HepG2 (cell line): Measurements from ENCODE around the gene MORN1. TPM values are rescaled to one million over a fixed set of nuclear protein-coding genes. Genes with fewer than 3 reads are reported as not detected.

Experiments
- ATAC-seq: fragments of 200-7000 bp; cut with Tn5 transposase; 3 replicates; pipeline ENCODE4 v1.9.1; 2020; ENCODE audit warnings: mild to moderate bottlenecking, moderate library complexity
- BruUV-seq: library from RNA; stranded (reverse); fragments of 400-500 nt; replicated peaks from 2 replicates; lab custom pipeline; 2021; lab: Mats Ljungman, UMichigan
- CTCF ChIA-PET: fragments of 300-600 bp; formaldehyde crosslinking; extraction: SDS; loops from one replicate; lab custom pipeline; 2021; ENCODE audit warnings: low total read pairs, inconsistent platforms, low intra/inter-chr PET ratio; lab: Yijun Ruan, JAX
- POLR2A ChIA-PET: fragments of 350-600 bp; sonication (Branson Sonifier 250); formaldehyde crosslinking; loops from one replicate; lab custom pipeline; 2020; ENCODE audit warnings: antibody characterized with exemption, inconsistent platforms; lab: Yijun Ruan, JAX
- DNase-seq: peaks from one replicate; pipeline ENCODE4 v3.0.0-alpha.2; 2015; ENCODE audit warnings: low spot score
- FAIRE-seq: peaks from 3 replicates; lab custom pipeline; 2011; peaks lifted over from hg19 to GRCh38; lab: Jason Lieb, UNC
- H2AFZ ChIP-seq: one replicate; pipeline ENCODE4 v1.6.1; 2011; ENCODE audit warnings: low read length, inconsistent platforms
- H3K27ac ChIP-seq: fragments of 300-600 bp; 3 replicates; pipeline ENCODE4 v1.8.0; 2011; ENCODE audit warnings: mixed run types, mild to moderate bottlenecking, mixed read lengths, low read length, inconsistent platforms; ENCODE audit not compliant: insufficient read depth; ENCODE audit errors: extremely low read length
- H3K27me3 ChIP-seq, 2 experiments: fragments of 200-600 bp in 1 of 2; 2 replicates in 1 of 2; 3 replicates in 1 of 2; pipeline versions ENCODE4 v1.6.0 to v1.8.0; 2011; ENCODE audit warnings: low read length in 2 of 2, mild to moderate bottlenecking in 2 of 2, moderate library complexity in 2 of 2, inconsistent platforms in 1 of 2; ENCODE audit not compliant: insufficient read depth in 2 of 2, control insufficient read depth in 1 of 2
- H3K36me3 ChIP-seq, 2 experiments: fragments of 200-600 bp in 1 of 2; replicated peaks in 1 of 2; 2 replicates in 1 of 2; 3 replicates in 1 of 2; pipeline versions ENCODE4 v1.5.1 to v1.8.0; 2011; ENCODE audit warnings: low read length in 2 of 2, inconsistent platforms in 1 of 2; ENCODE audit not compliant: insufficient read depth in 2 of 2, control insufficient read depth in 1 of 2
- H3K4me1 ChIP-seq: 2 replicates; pipeline ENCODE4 v1.5.1; 2012; ENCODE audit warnings: low read length, inconsistent platforms; ENCODE audit not compliant: insufficient read depth
- H3K4me2 ChIP-seq: 2 replicates; pipeline ENCODE4 v1.6.0; 2011; ENCODE audit warnings: low read depth, low read length, inconsistent platforms
- H3K4me3 ChIP-seq, 3 experiments: fragments of 200-600 bp in 1 of 3; sonication (generic), shearing (Covaris generic) in 1 of 3; replicated peaks in 1 of 3; 2 replicates each; pipeline ENCODE4 v1.5.1; 2011 to 2016; ENCODE audit warnings: low read length in 3 of 3, inconsistent platforms in 2 of 3, low read depth in 2 of 3, mild to moderate bottlenecking in 2 of 3, control low read depth in 1 of 3, mixed read lengths in 1 of 3; ENCODE audit not compliant: insufficient read depth in 1 of 3
- H3K79me2 ChIP-seq: one replicate; pipeline ENCODE4 v1.6.1; 2011; ENCODE audit warnings: low read length, inconsistent platforms; ENCODE audit not compliant: insufficient read depth
- H3K9ac ChIP-seq: 2 replicates; pipeline ENCODE4 v1.6.0; 2011; ENCODE audit warnings: mild to moderate bottlenecking, low read depth, low read length, inconsistent platforms; ENCODE audit not compliant: insufficient read depth
- H3K9me3 ChIP-seq: 2 replicates; pipeline ENCODE4 v1.5.1; 2012; ENCODE audit warnings: mild to moderate bottlenecking, low read length
- H4K20me1 ChIP-seq: 2 replicates; pipeline ENCODE4 v1.6.0; 2011; ENCODE audit warnings: inconsistent platforms, mild to moderate bottlenecking, low read length, moderate library complexity; ENCODE audit not compliant: insufficient read depth
- ARHGAP35 ChIP-seq: sonication (generic); formaldehyde crosslinking; IDR thresholded peaks from 2 replicates; pipeline ENCODE4 v1.9.0; 2022; ENCODE audit warnings: mild to moderate bottlenecking, inconsistent platforms, moderate library complexity, missing genetic modification reagents, borderline replicate concordance
- ARNTL ChIP-seq: sonication (generic); formaldehyde crosslinking; IDR thresholded peaks from 2 replicates; pipeline ENCODE4 v1.4.0; 2020; ENCODE audit warnings: mild to moderate bottlenecking, missing genetic modification reagents
- BRCA1 ChIP-seq: sonication (generic); formaldehyde crosslinking; IDR thresholded peaks from 2 replicates; pipeline ENCODE4 v1.4.0; 2020; ENCODE audit warnings: missing genetic modification reagents
- ELF4 ChIP-seq: sonication (generic); formaldehyde crosslinking; IDR thresholded peaks from 2 replicates; pipeline ENCODE4 v1.5.0; 2020; ENCODE audit warnings: missing genetic modification reagents, mild to moderate bottlenecking, moderate library complexity, borderline replicate concordance
- HNF4G ChIP-seq, 2 experiments: sonication (generic) in 1 of 2; formaldehyde crosslinking in 1 of 2; IDR thresholded peaks; 2 replicates each; pipeline versions ENCODE4 v1.4.0 to v1.6.1; 2011 to 2020; ENCODE audit warnings: borderline replicate concordance in 2 of 2, low read depth in 2 of 2, mild to moderate bottlenecking in 2 of 2, low read length in 1 of 2, missing genetic modification reagents in 1 of 2, moderate library complexity in 1 of 2
- IKZF4 ChIP-seq: sonication (generic); formaldehyde crosslinking; IDR thresholded peaks from 2 replicates; pipeline ENCODE4 v1.5.1; 2020; ENCODE audit warnings: borderline replicate concordance, mild to moderate bottlenecking, low read depth, missing genetic modification reagents; ENCODE audit errors: not compliant biosample characterization
- MBD4 ChIP-seq: IDR thresholded peaks from 2 replicates; pipeline ENCODE4 v1.6.1; 2012; ENCODE audit warnings: low read length, inconsistent platforms, borderline replicate concordance
- MTF2 ChIP-seq: sonication (generic); formaldehyde crosslinking; IDR thresholded peaks from 2 replicates; pipeline ENCODE4 v1.5.0; 2020; ENCODE audit warnings: missing genetic modification reagents, borderline replicate concordance
- RARA ChIP-seq: IDR thresholded peaks from 2 replicates; pipeline ENCODE4 v1.6.1; 2016; ENCODE audit warnings: missing genetic modification reagents, missing compliant biosample characterization
- REPIN1 ChIP-seq: sonication (generic); formaldehyde crosslinking; IDR thresholded peaks from 2 replicates; pipeline ENCODE4 v1.8.0; 2022; ENCODE audit warnings: missing genetic modification reagents, low read depth, mild to moderate bottlenecking, borderline replicate concordance
- SMAD9 ChIP-seq: sonication (generic); formaldehyde crosslinking; IDR thresholded peaks from 2 replicates; pipeline ENCODE4 v1.5.1; 2020; ENCODE audit warnings: mild to moderate bottlenecking, missing genetic modification reagents
- ZIK1 ChIP-seq: sonication (generic); formaldehyde crosslinking; IDR thresholded peaks from 2 replicates; pipeline ENCODE4 v1.5.0; 2020; ENCODE audit warnings: mild to moderate bottlenecking, low read depth, missing genetic modification reagents, borderline replicate concordance
- ZNF230 ChIP-seq: sonication (generic); formaldehyde crosslinking; IDR thresholded peaks from 2 replicates; pipeline ENCODE4 v1.4.0; 2020; ENCODE audit warnings: mild to moderate bottlenecking, missing genetic modification reagents
- ZNF337 ChIP-seq: sonication (generic); formaldehyde crosslinking; IDR thresholded peaks from 2 replicates; pipeline ENCODE4 v1.5.1; 2020; ENCODE audit warnings: missing genetic modification reagents, low read depth, mild to moderate bottlenecking, borderline replicate concordance
- WGBS: methylation state at CpG from one replicate; pipeline ENCODE4 v1.1.6; 2017; ENCODE audit warnings: low lambda C conversion rate; 5-methylcytosine and 5-hydroxymethylcytosine counted together
- in situ Hi-C: cut with HindIII; loops from 2 replicates; pipeline ENCODE4 v1.10.0; 2017; ENCODE audit warnings: low pct_unique_long_range_greater_than_20kb; ENCODE audit not compliant: extremely low pct_ligation_motif_present
- intact Hi-C: fragments of 100-400 bp; cut with micrococcal nuclease; formaldehyde crosslinking; loops from one replicate; pipeline ENCODE4 v1.10.0; 2022; ENCODE audit not compliant: unreplicated experiment
- polyA plus RNA-seq, 8 experiments: library from polyadenylated mRNA; depleted of rRNA in 3 of 8; stranded (reverse) in 7 of 8; unstranded in 1 of 8; fragments of >200 nt; fragmentation: Illumina TruSeq in 4 of 8; extraction: Trizol in 4 of 8; gene quantifications; 2 replicates each; pipeline versions ENCODE4 v1.2.1 to v1.2.3, GENCODE V29; 2011 to 2016; ENCODE audit warnings: low read depth in 4 of 8, missing spikeins in 1 of 8, mixed read lengths in 1 of 8; ENCODE audit not compliant: insufficient read depth in 1 of 8
- total RNA-seq, 5 experiments: library from RNA; depleted of rRNA; stranded (reverse); fragments of >200 nt; fragmentation: Illumina TruSeq; extraction: Trizol; gene quantifications; 2 replicates each; pipeline ENCODE4 v1.2.3, GENCODE V29; 2016; ENCODE audit warnings: low read depth in 1 of 5
- TF ChIP-seq, protein P1 (sequence below), 2 experiments: sonication (generic) in 1 of 2; formaldehyde crosslinking in 1 of 2; IDR thresholded peaks; 2 replicates each; pipeline versions ENCODE4 v1.4.0 to v1.6.1; 2016 to 2020; ENCODE audit warnings: borderline replicate concordance in 1 of 2, low read depth in 1 of 2, mild to moderate bottlenecking in 1 of 2, missing genetic modification reagents in 1 of 2
- TF ChIP-seq, protein P2 (sequence below): IDR thresholded peaks from 2 replicates; pipeline ENCODE4 v1.6.1; 2018; ENCODE audit warnings: missing genetic modification reagents
- TF ChIP-seq, protein P3 (sequence below): sonication (generic); formaldehyde crosslinking; IDR thresholded peaks from 2 replicates; pipeline ENCODE4 v1.8.1; 2023; ENCODE audit warnings: mild to moderate bottlenecking, missing genetic modification reagents
- TF ChIP-seq, protein P4 (sequence below): sonication (generic); formaldehyde crosslinking; IDR thresholded peaks from 2 replicates; pipeline ENCODE4 v1.4.0; 2020; ENCODE audit warnings: low read depth, mild to moderate bottlenecking, missing genetic modification reagents

MORN1 gene
- total and polyA plus RNA-seq, 2 of the 13 experiments (the other 11 are each of a cell fraction or from before 2014, with no cell fraction given): 3.1 to 6.5 TPM

DNA sequence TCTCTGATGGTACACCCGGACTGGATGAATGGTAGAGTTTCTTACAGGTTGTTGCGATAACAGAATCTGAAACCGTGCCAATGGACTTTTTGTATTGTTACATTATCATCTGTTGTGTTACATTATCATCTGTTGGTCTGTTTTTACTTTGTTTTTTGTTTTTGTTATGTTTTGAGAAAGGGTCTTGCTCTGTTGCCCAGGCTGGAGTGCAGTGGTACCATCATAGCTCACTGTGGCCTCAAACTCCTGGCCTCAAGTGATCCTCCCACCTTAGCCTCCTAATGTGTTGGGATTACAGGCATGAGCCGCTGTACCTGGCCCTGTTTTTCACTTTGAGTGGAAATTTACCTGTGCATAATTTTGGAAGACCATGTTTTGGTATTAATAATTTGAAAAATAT is 31.2 kb upstream of the MORN1 start:
- Histone ChIP-seq H3K27ac (no peak overlapping the region), H3K27me3 (peaks cover 10 to 58% of the 10 kb centered on the region in 2 experiments), H3K36me3 (no peaks in the 10 kb centered on the region), H3K4me3 (no peak overlapping the region), H3K4me1 (no peaks in the 10 kb centered on the region), H4K20me1 (no peaks in the 10 kb centered on the region), H3K9me3 (peaks cover 10% of the 10 kb centered on the region), H3K9ac (no peak overlapping the region), H2AFZ (no peak overlapping the region), H3K79me2 (no peaks in the 10 kb centered on the region), H3K4me2 (no peak overlapping the region)
- CTCF ChIA-PET: no interaction called here
- BruUV-seq: no TSS peak
- in situ Hi-C loops: no loop called here
- POLR2A ChIA-PET: no interaction called here
- no peak for DNase-seq
- WGBS: 5% methylated on average over 4 of the region's 4 CpGs
- no peak for FAIRE-seq
- no peak for ATAC-seq
- TF ChIP-seq ZNF230 (no peak), HNF4G (IDR thresholded peaks at IDR 0.05; ENCODE audit: borderline replicate concordance, low read depth, low read length) (no peak), HNF4G (CRISPR knock-in tag; IDR thresholded peaks at IDR 0.05; ENCODE audit: borderline replicate concordance, low read depth) (no peak), SMAD9 (CRISPR knock-in tag) (no peak), ARHGAP35 (no peak), RARA (no peak), ARNTL (CRISPR knock-in tag) (no peak), MTF2 (CRISPR knock-in tag) (no peak), IKZF4 (no peak), ELF4 (no peak), REPIN1 (no peak), ZIK1 (CRISPR knock-in tag) (no peak), MBD4 (no peak), BRCA1 (CRISPR knock-in tag) (no peak), ZNF337 (CRISPR knock-in tag) (no peak)
- TF ChIP-seq, protein P1, sequence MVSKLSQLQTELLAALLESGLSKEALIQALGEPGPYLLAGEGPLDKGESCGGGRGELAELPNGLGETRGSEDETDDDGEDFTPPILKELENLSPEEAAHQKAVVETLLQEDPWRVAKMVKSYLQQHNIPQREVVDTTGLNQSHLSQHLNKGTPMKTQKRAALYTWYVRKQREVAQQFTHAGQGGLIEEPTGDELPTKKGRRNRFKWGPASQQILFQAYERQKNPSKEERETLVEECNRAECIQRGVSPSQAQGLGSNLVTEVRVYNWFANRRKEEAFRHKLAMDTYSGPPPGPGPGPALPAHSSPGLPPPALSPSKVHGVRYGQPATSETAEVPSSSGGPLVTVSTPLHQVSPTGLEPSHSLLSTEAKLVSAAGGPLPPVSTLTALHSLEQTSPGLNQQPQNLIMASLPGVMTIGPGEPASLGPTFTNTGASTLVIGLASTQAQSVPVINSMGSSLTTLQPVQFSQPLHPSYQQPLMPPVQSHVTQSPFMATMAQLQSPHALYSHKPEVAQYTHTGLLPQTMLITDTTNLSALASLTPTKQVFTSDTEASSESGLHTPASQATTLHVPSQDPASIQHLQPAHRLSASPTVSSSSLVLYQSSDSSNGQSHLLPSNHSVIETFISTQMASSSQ (IDR thresholded peaks at IDR 0.05; ENCODE audit: low read depth): no peak
- TF ChIP-seq, protein P1 (CRISPR knock-in tag; IDR thresholded peaks at IDR 0.05; ENCODE audit: borderline replicate concordance): no peak
- TF ChIP-seq, protein P2, sequence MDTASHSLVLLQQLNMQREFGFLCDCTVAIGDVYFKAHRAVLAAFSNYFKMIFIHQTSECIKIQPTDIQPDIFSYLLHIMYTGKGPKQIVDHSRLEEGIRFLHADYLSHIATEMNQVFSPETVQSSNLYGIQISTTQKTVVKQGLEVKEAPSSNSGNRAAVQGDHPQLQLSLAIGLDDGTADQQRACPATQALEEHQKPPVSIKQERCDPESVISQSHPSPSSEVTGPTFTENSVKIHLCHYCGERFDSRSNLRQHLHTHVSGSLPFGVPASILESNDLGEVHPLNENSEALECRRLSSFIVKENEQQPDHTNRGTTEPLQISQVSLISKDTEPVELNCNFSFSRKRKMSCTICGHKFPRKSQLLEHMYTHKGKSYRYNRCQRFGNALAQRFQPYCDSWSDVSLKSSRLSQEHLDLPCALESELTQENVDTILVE (CRISPR knock-in tag): no peak
- TF ChIP-seq, protein P3, sequence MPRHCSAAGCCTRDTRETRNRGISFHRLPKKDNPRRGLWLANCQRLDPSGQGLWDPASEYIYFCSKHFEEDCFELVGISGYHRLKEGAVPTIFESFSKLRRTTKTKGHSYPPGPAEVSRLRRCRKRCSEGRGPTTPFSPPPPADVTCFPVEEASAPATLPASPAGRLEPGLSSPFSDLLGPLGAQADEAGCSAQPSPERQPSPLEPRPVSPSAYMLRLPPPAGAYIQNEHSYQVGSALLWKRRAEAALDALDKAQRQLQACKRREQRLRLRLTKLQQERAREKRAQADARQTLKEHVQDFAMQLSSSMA (CRISPR knock-in tag): no peak
- TF ChIP-seq, protein P4, sequence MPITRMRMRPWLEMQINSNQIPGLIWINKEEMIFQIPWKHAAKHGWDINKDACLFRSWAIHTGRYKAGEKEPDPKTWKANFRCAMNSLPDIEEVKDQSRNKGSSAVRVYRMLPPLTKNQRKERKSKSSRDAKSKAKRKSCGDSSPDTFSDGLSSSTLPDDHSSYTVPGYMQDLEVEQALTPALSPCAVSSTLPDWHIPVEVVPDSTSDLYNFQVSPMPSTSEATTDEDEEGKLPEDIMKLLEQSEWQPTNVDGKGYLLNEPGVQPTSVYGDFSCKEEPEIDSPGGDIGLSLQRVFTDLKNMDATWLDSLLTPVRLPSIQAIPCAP (CRISPR knock-in tag): no peak
- intact Hi-C loops: no loop called here
